Endothelial cell (in vitro differentiated cells): Measurements from ENCODE around the gene MANF. TPM values are rescaled to one million over a fixed set of nuclear protein-coding genes. Genes with fewer than 3 reads are reported as not detected.

Experiments used
- DNase-seq: peaks from one replicate; pipeline ENCODE4 v3.0.0; 2021; ENCODE audit warnings: low spot score
- H3K27ac Mint-ChIP-seq: one replicate; pipeline ENCODE4 v1.8.0; 2021; ENCODE audit warnings: mixed read lengths, inconsistent platforms; ENCODE audit not compliant: unreplicated experiment
- H3K27me3 Mint-ChIP-seq: one replicate; pipeline ENCODE4 v1.8.0; 2021; ENCODE audit warnings: mild to moderate bottlenecking, moderate library complexity, mixed read lengths, inconsistent platforms; ENCODE audit not compliant: unreplicated experiment
- H3K36me3 Mint-ChIP-seq: one replicate; pipeline ENCODE4 v1.8.0; 2021; ENCODE audit warnings: mild to moderate bottlenecking, low read depth, mixed read lengths, inconsistent platforms; ENCODE audit not compliant: unreplicated experiment
- H3K4me1 Mint-ChIP-seq: one replicate; pipeline ENCODE4 v1.8.0; 2021; ENCODE audit warnings: mild to moderate bottlenecking, mixed read lengths, inconsistent platforms; ENCODE audit not compliant: unreplicated experiment
- H3K4me3 Mint-ChIP-seq: one replicate; pipeline ENCODE4 v1.8.0; 2021; ENCODE audit warnings: mild to moderate bottlenecking, mixed read lengths, inconsistent platforms; ENCODE audit not compliant: unreplicated experiment
- H3K9me3 Mint-ChIP-seq: one replicate; pipeline ENCODE4 v1.8.0; 2021; ENCODE audit warnings: mixed read lengths, inconsistent platforms; ENCODE audit not compliant: unreplicated experiment
- CTCF ChIP-seq: fragments of 200-600 bp; sonication (generic); IDR thresholded peaks from one replicate; pipeline ENCODE4 v1.5.0; 2021; ENCODE audit warnings: antibody characterized with exemption; ENCODE audit not compliant: unreplicated experiment
- total RNA-seq: library from RNA; stranded (reverse); fragmentation: NEBNext Ultra II Directional; extraction: Animal tissue kit (Norgen Biotek cat#: 25700); gene quantifications from one replicate; pipeline ENCODE4 v1.2.1, GENCODE V29; 2021; ENCODE audit not compliant: unreplicated experiment

The MANF gene
- total RNA-seq, 1 donor from 2014 or later = 131 TPM

GRCh38 chr3:51392355-51393133, 7.5 kb downstream of the MANF start:
- H3K9me3 Mint-ChIP-seq = no peaks in the 10 kb centered on the region
- TF ChIP-seq CTCF = no peak
- H3K36me3 Mint-ChIP-seq = peaks cover 39% of the 10 kb centered on the region
- peak overlapping the region; percentile 36 for H3K27ac Mint-ChIP-seq
- no peak for DNase-seq
- H3K4me3 Mint-ChIP-seq = peak overlapping the region; percentile 85
- peaks cover 16% of the 10 kb centered on the region for H3K27me3 Mint-ChIP-seq
- H3K4me1 Mint-ChIP-seq = peaks cover 55% of the 10 kb centered on the region

GRCh38 chr3:51393134-51393495, 8.0 kb downstream of the MANF start:
- Mint-ChIP-seq H3K4me1 (peaks cover 50% of the 10 kb centered on the region), H3K27me3 (peaks cover 12% of the 10 kb centered on the region), H3K4me3 (peak overlapping the region; percentile 85), H3K27ac (no peak overlapping the region), H3K36me3 (peaks cover 35% of the 10 kb centered on the region), H3K9me3 (no peaks in the 10 kb centered on the region)
- DNase-seq = no peak
- TF ChIP-seq CTCF = no peak

- H3K36me3 Mint-ChIP-seq = peaks cover 35% of the 10 kb centered on the region
- peak overlapping the region; percentile 65 for H3K27ac Mint-ChIP-seq
- no peak for TF ChIP-seq CTCF
- H3K9me3 Mint-ChIP-seq = no peaks in the 10 kb centered on the region
- no peak for DNase-seq
- H3K27me3 Mint-ChIP-seq = peaks cover 12% of the 10 kb centered on the region
- H3K4me3 Mint-ChIP-seq = peak overlapping the region; percentile 83
- H3K4me1 Mint-ChIP-seq = peaks cover 50% of the 10 kb centered on the region
These were observed 8.5 kb downstream of the MANF start for GRCh38 chr3:51393564-51393963.

- Mint-ChIP-seq H3K36me3 (peaks cover 32% of the 10 kb centered on the region), H3K27me3 (peaks cover 12% of the 10 kb centered on the region), H3K4me3 (peak overlapping the region; percentile 83), H3K9me3 (no peaks in the 10 kb centered on the region), H3K27ac (peak overlapping the region; percentile 36), H3K4me1 (peaks cover 48% of the 10 kb centered on the region)
- TF ChIP-seq CTCF = no peak
- DNase-seq = no peak
These were observed 9.4 kb downstream of the MANF start for GRCh38 chr3:51394541-51394940.

GRCh38 chr3:51395493-51396213, 10.6 kb downstream of the MANF start:
- Mint-ChIP-seq H3K36me3 (peaks cover 32% of the 10 kb centered on the region), H3K27me3 (peaks cover 11% of the 10 kb centered on the region), H3K4me1 (peaks cover 47% of the 10 kb centered on the region), H3K4me3 (peak overlapping the region; percentile 62), H3K27ac (peak overlapping the region; percentile 72), H3K9me3 (no peaks in the 10 kb centered on the region)
- no peak for DNase-seq
- TF ChIP-seq CTCF = no peak
